GM12878 (cell line): ENCODE data around the gene PAPPA. TPM values are rescaled to one million over a fixed set of nuclear protein-coding genes. Genes with fewer than 3 reads are reported as not detected.

ENCODE experiments used
- ATAC-seq: fragments of 200-7000 bp; cut with Tn5 transposase; 3 replicates; pipeline ENCODE4 v1.9.1; 2020; ENCODE audit warnings: mild to moderate bottlenecking, moderate library complexity
- BruUV-seq: library from RNA; stranded (reverse); fragments of 400-500 nt; replicated peaks from 2 replicates; lab custom pipeline; 2021; lab: Mats Ljungman, UMichigan
- CTCF ChIA-PET: fragments of 300-600 bp; sonication (Branson Sonifier 250); formaldehyde crosslinking; extraction: SDS; loops from one replicate; lab custom pipeline; 2021; ENCODE audit warnings: inconsistent platforms; lab: Yijun Ruan, JAX
- POLR2A ChIA-PET: fragments of 350-600 bp; formaldehyde crosslinking; extraction: SDS; loops from one replicate; lab custom pipeline; 2021; ENCODE audit warnings: inconsistent platforms; lab: Charles Lee
- RAD21 ChIA-PET: fragments of 300-600 bp; sonication (Branson Sonifier 250); formaldehyde crosslinking; loops from one replicate; lab custom pipeline; 2023; ENCODE audit warnings: antibody characterized with exemption; ENCODE audit not compliant: unreplicated experiment; lab: Charles Lee
- SMC1A ChIA-PET: fragments of 300-600 bp; sonication (Branson Sonifier 250); formaldehyde crosslinking; loops from one replicate; lab custom pipeline; 2023; ENCODE audit not compliant: unreplicated experiment, uncharacterized antibody; lab: Charles Lee
- DNase-seq: peaks from one replicate; pipeline ENCODE4 v3.0.0-alpha.2; 2011; ENCODE audit warnings: low read depth, low spot score
- FAIRE-seq: peaks from 3 replicates; lab custom pipeline; 2011; peaks lifted over from hg19 to GRCh38; lab: Jason Lieb, UNC
- H2AFZ ChIP-seq: 2 replicates; pipeline ENCODE4 v1.6.0; 2011; ENCODE audit warnings: low read depth, low read length, control low read depth; ENCODE audit not compliant: control insufficient read depth
- H3K27ac ChIP-seq: 2 replicates; pipeline ENCODE4 v1.5.1; 2011; ENCODE audit warnings: control low read depth; ENCODE audit not compliant: control insufficient read depth, insufficient read depth
- H3K27me3 ChIP-seq, 2 experiments: replicated peaks in 1 of 2; 2 replicates each; pipeline versions ENCODE4 v1.6.0 to v1.6.1; 2011; ENCODE audit warnings: low read length in 1 of 2; ENCODE audit not compliant: control insufficient read depth in 2 of 2, insufficient read depth in 2 of 2
- H3K36me3 ChIP-seq, 2 experiments: 2 replicates each; pipeline ENCODE4 v1.5.1; 2011; ENCODE audit warnings: low read length in 1 of 2; ENCODE audit not compliant: control insufficient read depth in 2 of 2, insufficient read depth in 2 of 2
- H3K4me1 ChIP-seq: 2 replicates; pipeline ENCODE4 v1.6.1; 2011; ENCODE audit warnings: mild to moderate bottlenecking, low read length, moderate library complexity, mixed read lengths; ENCODE audit not compliant: control insufficient read depth, insufficient read depth
- H3K4me2 ChIP-seq: 2 replicates; pipeline ENCODE4 v1.6.0; 2011; ENCODE audit warnings: control low read depth; ENCODE audit not compliant: control insufficient read depth, insufficient read depth
- H3K4me3 ChIP-seq: fragments of 200-600 bp; sonication (generic); 2 replicates; pipeline ENCODE4 v1.5.1; 2016
- H3K79me2 ChIP-seq: 2 replicates; pipeline ENCODE4 v1.6.0; 2011; ENCODE audit warnings: low read length; ENCODE audit not compliant: control insufficient read depth, insufficient read depth
- H3K9ac ChIP-seq: 2 replicates; pipeline ENCODE4 v1.8.0; 2011; ENCODE audit warnings: low read length, control low read depth, mixed read lengths; ENCODE audit not compliant: control insufficient read depth, insufficient read depth
- H3K9me3 ChIP-seq: replicated peaks from 3 replicates; pipeline ENCODE4 v1.5.1; 2011; ENCODE audit warnings: mild to moderate bottlenecking, low read length; ENCODE audit not compliant: control insufficient read depth, insufficient read depth
- H4K20me1 ChIP-seq: 2 replicates; pipeline ENCODE4 v1.6.0; 2011; ENCODE audit not compliant: control insufficient read depth, insufficient read depth
- EZH2 ChIP-seq: IDR thresholded peaks from 2 replicates; pipeline ENCODE4 v1.6.1; 2012; ENCODE audit warnings: low read depth, mild to moderate bottlenecking, control low read depth, inconsistent platforms, low read length, borderline replicate concordance; ENCODE audit not compliant: control insufficient read depth
- IKZF2 ChIP-seq, 2 experiments: fragments of 450-650 bp; IDR thresholded peaks; 2 replicates each; pipeline ENCODE4 v1.6.1; 2017; ENCODE audit warnings: mild to moderate bottlenecking in 2 of 2, moderate library complexity in 2 of 2
- POLR2AphosphoS2 ChIP-seq: IDR thresholded peaks from 2 replicates; pipeline ENCODE4 v1.6.1; 2011; ENCODE audit warnings: low read depth, mild to moderate bottlenecking, low read length, improper control_type of control experiment, moderate library complexity
- SMC3 ChIP-seq: IDR thresholded peaks from 2 replicates; pipeline ENCODE4 v1.6.1; 2011; ENCODE audit warnings: low read length, improper control_type of control experiment, borderline replicate concordance
- in situ Hi-C: fragments of 300-500 bp; cut with MboI; formaldehyde crosslinking; loops from 9 replicates; pipeline ENCODE4 v1.14.3; 2018; ENCODE audit warnings: mixed read lengths
- intact Hi-C: fragments of 100-400 bp; cut with micrococcal nuclease; formaldehyde crosslinking; loops from one replicate; pipeline ENCODE4 v1.14.2; 2022; ENCODE audit not compliant: unreplicated experiment
- polyA plus RNA-seq, 11 experiments: library from polyadenylated mRNA; depleted of rRNA in 4 of 11; unstranded in 6 of 11; stranded (reverse) in 5 of 11; fragments of >200 nt; fragmentation: Nextera tagmentation in 4 of 11; fragmentation: Illumina TruSeq in 1 of 11; extraction: Ambion mirVana in 4 of 11; extraction: Trizol in 1 of 11; gene quantifications; 1 replicate in 1 of 11; 2 replicates in 10 of 11; pipeline versions ENCODE4 v1.2.1 to v1.2.3, GENCODE V29; 2011 to 2016; ENCODE audit warnings: inconsistent platforms in 2 of 11, missing spikeins in 2 of 11, low read depth in 1 of 11
- total RNA-seq, 4 experiments: library from RNA; depleted of rRNA in 3 of 4; stranded (reverse); fragments of >200 nt in 3 of 4; fragmentation: Illumina TruSeq in 1 of 4; extraction: Trizol in 1 of 4; gene quantifications; 2 replicates each; pipeline versions ENCODE4 v1.2.1 to v1.2.3, GENCODE V29; 2013 to 2021
- TF ChIP-seq, protein P1 (sequence below): fragments of 450-650 bp; IDR thresholded peaks from 2 replicates; pipeline ENCODE4 v1.6.1; 2016; ENCODE audit warnings: mild to moderate bottlenecking, moderate library complexity, borderline replicate concordance

The PAPPA gene
- total and polyA plus RNA-seq, 10 of the 15 experiments (the other 5 are each of a cell fraction or from before 2014, with no cell fraction given): under 0.01 to 0.19 (median 0.02) TPM; not detected in 4

DNA sequence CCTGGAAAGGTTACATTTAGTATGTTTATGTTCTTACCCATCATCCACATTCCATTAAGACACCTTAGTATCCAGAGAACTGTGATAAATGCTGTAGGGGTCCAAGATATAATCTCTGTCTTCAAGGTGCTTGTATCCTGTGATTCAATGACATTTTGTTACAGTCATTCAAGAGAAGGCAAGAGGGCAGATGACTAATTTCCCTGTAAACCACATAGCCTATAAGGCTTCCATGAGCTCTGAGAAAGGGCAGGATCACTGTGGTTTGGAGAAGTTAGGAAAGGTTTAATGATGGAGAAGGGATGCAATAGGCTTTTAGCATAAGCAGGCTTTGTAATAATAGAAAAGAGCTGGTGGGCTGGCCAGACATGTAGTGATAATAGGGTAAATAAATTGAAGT lies 40.0 kb downstream of the PAPPA start:
- CTCF ChIA-PET: no interaction called here
- intact Hi-C loops (no loop called here), in situ Hi-C loops (no loop called here)
- H3K4me1 ChIP-seq: no peaks in the 10 kb centered on the region
- no peak for FAIRE-seq
- RAD21 ChIA-PET: no interaction called here
- no peak overlapping the region for H2AFZ ChIP-seq
- no peak for DNase-seq
- no peaks in the 10 kb centered on the region for H4K20me1 ChIP-seq
- no peaks in the 10 kb centered on the region for H3K79me2 ChIP-seq
- ATAC-seq: no peak
- H3K36me3 ChIP-seq: no peaks in the 10 kb centered on the region
- H3K4me3 ChIP-seq: no peak overlapping the region
- H3K9ac ChIP-seq: no peak overlapping the region
- SMC1A ChIA-PET: no interaction called here
- POLR2A ChIA-PET: no interaction called here
- H3K27me3 ChIP-seq: no peaks in the 10 kb centered on the region
- H3K27ac ChIP-seq: no peak overlapping the region
- no peak overlapping the region for H3K4me2 ChIP-seq
- H3K9me3 ChIP-seq: no peaks in the 10 kb centered on the region
- BruUV-seq: no TSS peak
- TF ChIP-seq EZH2 (no peak), POLR2AphosphoS2 (no peak), IKZF2 (IDR thresholded peaks at IDR 0.05) (no peak), SMC3 (no peak)
- TF ChIP-seq, protein P1, sequence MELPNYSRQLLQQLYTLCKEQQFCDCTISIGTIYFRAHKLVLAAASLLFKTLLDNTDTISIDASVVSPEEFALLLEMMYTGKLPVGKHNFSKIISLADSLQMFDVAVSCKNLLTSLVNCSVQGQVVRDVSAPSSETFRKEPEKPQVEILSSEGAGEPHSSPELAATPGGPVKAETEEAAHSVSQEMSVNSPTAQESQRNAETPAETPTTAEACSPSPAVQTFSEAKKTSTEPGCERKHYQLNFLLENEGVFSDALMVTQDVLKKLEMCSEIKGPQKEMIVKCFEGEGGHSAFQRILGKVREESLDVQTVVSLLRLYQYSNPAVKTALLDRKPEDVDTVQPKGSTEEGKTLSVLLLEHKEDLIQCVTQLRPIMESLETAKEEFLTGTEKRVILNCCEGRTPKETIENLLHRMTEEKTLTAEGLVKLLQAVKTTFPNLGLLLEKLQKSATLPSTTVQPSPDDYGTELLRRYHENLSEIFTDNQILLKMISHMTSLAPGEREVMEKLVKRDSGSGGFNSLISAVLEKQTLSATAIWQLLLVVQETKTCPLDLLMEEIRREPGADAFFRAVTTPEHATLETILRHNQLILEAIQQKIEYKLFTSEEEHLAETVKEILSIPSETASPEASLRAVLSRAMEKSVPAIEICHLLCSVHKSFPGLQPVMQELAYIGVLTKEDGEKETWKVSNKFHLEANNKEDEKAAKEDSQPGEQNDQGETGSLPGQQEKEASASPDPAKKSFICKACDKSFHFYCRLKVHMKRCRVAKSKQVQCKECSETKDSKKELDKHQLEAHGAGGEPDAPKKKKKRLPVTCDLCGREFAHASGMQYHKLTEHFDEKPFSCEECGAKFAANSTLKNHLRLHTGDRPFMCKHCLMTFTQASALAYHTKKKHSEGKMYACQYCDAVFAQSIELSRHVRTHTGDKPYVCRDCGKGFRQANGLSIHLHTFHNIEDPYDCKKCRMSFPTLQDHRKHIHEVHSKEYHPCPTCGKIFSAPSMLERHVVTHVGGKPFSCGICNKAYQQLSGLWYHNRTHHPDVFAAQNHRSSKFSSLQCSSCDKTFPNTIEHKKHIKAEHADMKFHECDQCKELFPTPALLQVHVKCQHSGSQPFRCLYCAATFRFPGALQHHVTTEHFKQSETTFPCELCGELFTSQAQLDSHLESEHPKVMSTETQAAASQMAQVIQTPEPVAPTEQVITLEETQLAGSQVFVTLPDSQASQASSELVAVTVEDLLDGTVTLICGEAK: no peak
